CD1c-positive myeloid dendritic cell (primary cell): ENCODE data around the gene ALKBH8.
A peak's percentile ranks its signal among the peaks of the same experiment; 100 is the strongest.
"Not testable (repeated sequence)": the region's sequence is repeated elsewhere in the genome, so short reads cannot be mapped to it uniquely, and the experiment has no call there.

Source experiments
- DNase-seq: peaks from one replicate; pipeline ENCODE4 v3.0.0-alpha.2; 2016; ENCODE audit errors: extremely low spot score

Gene ALKBH8

GRCh38 chr11:107504981-107505380 lies 60.6 kb downstream of the ALKBH8 start:
- no peak for DNase-seq

GRCh38 chr11:107501713-107502112 lies 63.8 kb downstream of the ALKBH8 start:
- no peak for DNase-seq

GRCh38 chr11:107497371-107497770 lies 68.2 kb downstream of the ALKBH8 start:
- DNase-seq, result not testable (repeated sequence)

DNA sequence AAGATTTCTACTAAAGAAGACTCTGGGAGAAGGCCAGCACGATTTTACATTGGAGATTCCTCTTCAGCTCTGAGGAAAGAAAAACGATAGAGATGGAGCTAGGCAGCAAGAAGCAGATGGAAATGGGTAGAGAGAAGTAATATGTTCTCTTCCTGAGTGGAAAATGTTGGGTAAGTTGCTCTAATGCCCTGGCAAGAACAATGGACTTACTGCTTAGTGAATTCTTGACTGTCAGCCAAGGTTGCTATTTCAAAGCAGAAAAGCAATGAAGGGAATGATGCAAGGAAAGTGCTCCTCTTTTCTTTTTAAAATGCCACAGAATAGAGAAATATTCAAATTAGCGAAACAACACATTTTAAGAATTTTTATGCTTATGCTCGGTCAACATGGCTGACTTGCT lies 69.5 kb downstream of the ALKBH8 start:
- DNase-seq, result no peak

GRCh38 chr11:107494055-107494454 lies 71.5 kb downstream of the ALKBH8 start:
- no peak for DNase-seq

- DNase-seq, result no peak
These were observed 72.4 kb downstream of the ALKBH8 start for GRCh38 chr11:107493117-107493516.

DNA sequence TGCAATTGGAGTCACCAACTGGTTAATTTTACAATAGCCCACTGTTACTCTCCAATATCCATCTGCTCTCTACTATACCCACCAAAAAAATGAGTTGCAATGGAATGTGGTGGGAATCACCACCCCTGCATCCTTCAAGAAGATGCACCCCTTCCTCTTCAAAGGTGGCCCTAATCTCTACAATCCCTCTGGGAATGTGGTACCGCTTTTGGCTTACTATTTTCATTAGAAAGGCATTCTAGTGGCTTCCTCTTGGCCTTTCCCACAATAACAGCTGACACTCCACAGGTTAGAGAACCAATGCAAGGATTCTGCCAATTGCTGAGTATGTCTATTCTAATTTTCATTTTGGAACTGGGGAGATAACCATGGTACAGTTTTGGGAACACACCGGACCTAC lies 74.7 kb downstream of the ALKBH8 start:
- no peak for DNase-seq

GRCh38 chr11:107482234-107482633 lies 83.3 kb downstream of the ALKBH8 start:
- no peak for DNase-seq

GRCh38 chr11:107478922-107479321 lies 86.6 kb downstream of the ALKBH8 start:
- DNase-seq, result no peak

DNA sequence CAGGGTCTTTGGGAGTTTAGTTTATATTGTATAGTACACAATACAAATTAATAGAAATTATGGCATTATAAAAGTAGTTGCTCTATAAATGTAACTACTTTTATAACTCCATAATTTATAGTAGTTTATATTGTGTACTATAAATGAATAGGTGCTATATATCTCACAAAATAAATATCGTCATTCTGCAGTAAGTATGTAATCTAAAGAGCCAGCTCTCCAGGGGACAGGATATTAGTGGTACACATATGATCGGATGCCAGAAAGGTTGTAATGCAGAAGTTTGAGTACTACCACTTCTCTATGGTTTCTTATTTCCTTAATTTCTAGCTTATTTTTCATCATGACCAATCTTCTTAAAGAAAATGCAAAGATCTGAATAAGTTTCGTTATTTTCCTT lies 87.7 kb downstream of the ALKBH8 start:
- DNase-seq, result no peak

DNA sequence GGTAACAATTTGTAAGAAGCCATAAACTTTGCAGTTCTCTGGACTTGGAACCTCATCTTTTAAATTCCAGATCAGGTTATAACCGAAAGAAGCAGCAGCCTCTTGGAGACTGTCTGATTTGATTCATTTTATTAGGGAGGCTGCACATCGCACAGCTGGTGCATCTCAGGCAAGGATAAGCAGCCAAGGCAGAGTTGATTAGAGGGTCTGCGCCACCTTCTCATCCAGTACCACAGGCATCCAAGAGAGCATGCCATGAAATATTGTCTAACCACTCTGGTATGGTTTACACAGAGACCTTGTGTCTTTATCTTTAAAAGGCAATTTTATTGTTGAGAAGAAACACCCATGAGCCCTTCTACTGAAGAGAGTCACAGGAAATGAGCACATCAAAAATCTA lies 91.7 kb downstream of the ALKBH8 start:
- no peak for DNase-seq

GRCh38 chr11:107472966-107473365 lies 92.6 kb downstream of the ALKBH8 start:
- no peak for DNase-seq

DNA sequence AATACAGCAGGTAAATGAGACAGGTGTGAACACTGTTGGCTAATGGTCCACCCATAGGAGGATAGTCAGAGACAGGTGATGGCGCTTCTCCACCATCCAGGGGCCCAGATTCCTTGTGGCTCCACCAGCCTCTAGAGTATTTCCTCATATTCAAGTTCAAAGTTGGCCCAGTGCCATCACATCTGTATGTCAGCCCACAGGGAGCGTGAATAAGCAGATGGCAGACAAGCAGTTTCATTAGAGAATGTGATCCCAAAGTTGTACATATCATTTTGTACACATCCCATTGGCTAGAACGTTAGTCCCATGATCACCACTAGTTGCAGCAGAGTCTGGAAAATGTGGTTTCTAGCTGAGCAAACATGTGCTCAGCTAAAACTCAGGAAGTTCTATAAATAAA lies 96.9 kb downstream of the ALKBH8 start:
- DNase-seq, result peak; percentile 3

GRCh38 chr11:107467696-107468095 lies 97.8 kb downstream of the ALKBH8 start:
- DNase-seq, result no peak

- DNase-seq, result not testable (repeated sequence)
These were observed 99.2 kb downstream of the ALKBH8 start for GRCh38 chr11:107466275-107466866.

DNA sequence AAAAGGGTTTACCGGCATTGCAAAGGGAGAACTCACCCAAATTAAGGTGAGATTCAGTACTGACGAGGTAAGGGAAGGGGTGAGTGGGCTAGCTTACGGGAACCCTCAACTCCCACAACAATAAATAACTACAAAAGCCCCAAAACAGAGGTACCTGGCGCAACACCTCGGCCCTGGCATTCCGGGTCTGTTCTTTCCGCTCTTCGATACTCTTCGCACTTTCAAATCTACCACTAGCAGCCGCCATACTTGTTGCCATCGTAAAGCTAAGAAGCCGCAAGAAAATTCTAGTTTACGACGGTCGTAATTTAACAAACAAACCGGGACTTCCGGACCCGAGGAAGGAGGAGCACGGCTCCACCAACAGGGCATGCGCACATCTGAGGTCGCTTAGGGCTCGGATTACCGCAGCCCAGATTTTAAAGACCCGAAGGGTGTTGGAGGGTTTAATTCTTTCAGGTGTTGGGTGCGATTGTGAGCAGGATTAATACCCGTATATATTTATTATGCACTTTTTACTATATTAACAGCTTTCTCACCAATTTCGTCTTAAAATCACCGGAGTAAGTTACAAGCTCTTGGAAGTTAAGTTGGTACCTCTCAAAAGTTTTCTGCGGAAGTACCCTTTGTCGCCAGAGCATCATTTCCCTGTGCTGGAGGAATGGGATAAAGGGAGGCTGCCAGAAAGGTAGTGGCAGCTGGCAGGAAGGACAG lies 107.8 kb downstream of the ALKBH8 start, which contains the start of gene CWF19L2:
Gene CWF19L2 (minus strand): TSS at position 268 of the 714 bp plus-strand sequence. CDS start 9 bp downstream, at position 259.
- DNase-seq, result peak; percentile 97

- peak; percentile 15 for DNase-seq
These were observed 108.4 kb downstream of the ALKBH8 start for GRCh38 chr11:107457205-107457557.

GRCh38 chr11:107453594-107454286 lies 111.8 kb downstream of the ALKBH8 start:
- DNase-seq, result no peak
